Heart right ventricle (tissue), 16 donors: Measurements from ENCODE around the gene ESM1. TPM values are rescaled to one million over a fixed set of nuclear protein-coding genes. Genes with fewer than 3 reads are reported as not detected.

Experiments used
- ATAC-seq, 8 donors: fragments of 200-7000 bp; cut with Tn5 transposase; one replicate each; pipeline ENCODE4 v1.9.1; 2020; ENCODE audit warnings: mild to moderate bottlenecking in 8 of 8, moderate library complexity in 8 of 8, moderate number of reproducible peaks in 1 of 8
- DNase-seq, 2 donors: peaks; one replicate each; pipeline ENCODE4 v3.0.0-alpha.2; 2020
- H3K27ac ChIP-seq, 10 donors: fragments of 200-600 bp; sonication (generic) in 2 of 10; one replicate each; pipeline versions ENCODE4 v1.5.0 to v1.8.0; 2020 to 2022; ENCODE audit warnings: mild to moderate bottlenecking in 3 of 10
- H3K27me3 ChIP-seq, 7 donors: fragments of 200-600 bp; one replicate each; pipeline ENCODE4 v1.8.0; 2021 to 2022; ENCODE audit warnings: mild to moderate bottlenecking in 2 of 7
- H3K36me3 ChIP-seq, 9 donors: fragments of 200-600 bp; sonication (generic) in 1 of 9; one replicate each; pipeline versions ENCODE4 v1.5.0 to v1.8.0; 2020 to 2022; ENCODE audit warnings: mild to moderate bottlenecking in 2 of 9
- H3K4me1 ChIP-seq, 9 donors: fragments of 200-600 bp; sonication (generic) in 1 of 9; one replicate each; pipeline versions ENCODE4 v1.5.0 to v1.8.0; 2020 to 2022; ENCODE audit warnings: mild to moderate bottlenecking in 4 of 9
- H3K4me3 ChIP-seq, 10 donors: fragments of 200-600 bp; sonication (generic) in 2 of 10; one replicate each; pipeline versions ENCODE4 v1.5.0 to v1.8.0; 2020 to 2022; ENCODE audit warnings: mild to moderate bottlenecking in 7 of 10, moderate library complexity in 2 of 10
- H3K9me3 ChIP-seq, 11 donors: fragments of 200-600 bp in 10 of 11; sonication (generic) in 2 of 11; one replicate each; pipeline versions ENCODE4 v1.5.0 to v1.8.0; 2013 to 2022; ENCODE audit warnings: mild to moderate bottlenecking in 2 of 11, control low read depth in 1 of 11, moderate library complexity in 1 of 11
- CTCF ChIP-seq, 9 donors: fragments of 200-600 bp; sonication (generic) in 2 of 9; IDR thresholded peaks; one replicate each; pipeline versions ENCODE4 v1.5.0 to v1.8.0; 2021 to 2022; ENCODE audit warnings: antibody characterized with exemption in 9 of 9, mild to moderate bottlenecking in 5 of 9, moderate library complexity in 1 of 9
- WGBS, 2 donors: extraction: QIAGEN DNeasy Blood & Tissue Kit; methylation state at CpG; one replicate each; pipeline ENCODE4 v1.1.7; 2013; ENCODE audit warnings: inconsistent platforms in 1 of 2; 5-methylcytosine and 5-hydroxymethylcytosine counted together
- intact Hi-C, 10 donors: fragments of 100-400 bp; cut with DNase I; formaldehyde crosslinking; loops; one replicate each; pipeline versions ENCODE4 v1.11.1 to v1.14.2; 2022
- polyA plus RNA-seq, 2 donors: library from polyadenylated mRNA; stranded (reverse); fragments of 200-250 nt; gene quantifications; one replicate each; pipeline ENCODE4 v1.2.3, GENCODE V29; 2013
- total RNA-seq, 10 donors: library from RNA; stranded (reverse); fragmentation: NEBNext Ultra II Directional in 3 of 10; extraction: Animal tissue kit (Norgen Biotek cat#: 25700) in 3 of 10; gene quantifications; one replicate each; pipeline versions ENCODE4 v1.2.1 to v1.2.4, GENCODE V29; 2021 to 2023
- donor health status: Arrhythmogenic right ventricular cardiomyopathy.
- donor health status: ischemic (EF 13 %, LVEDD 7.1; RV severe dilation, severe dysfunction).
- donor health status: healthy with polysubstance abuse.
- donor health status: DM: no; HTN: yes; CAD: no.
- donor health status: DM: no; HTN: no; CAD: no.
- donor health status: ischemic (EF 25% LVEDD 6.9; RV normal size, moderate dysfunction).
- donor health status: ischemic (EF 25% LVEDD 5.7; RV mildly dilated, moderate dysfunction).
- donor health status: healthy.
- donor health status: DM: yes; HTN: yes; CAD: no.
- donor health status: Ischemic cardiomyopathy.
- donor health status: ischemic (EF 35%, LVEDD 5.7; RV mildly dilated, moderate dysfunction).
- donor health status: nonischemic (EF 11% LVEDD 7.7; RV severe dilation, severe dysfunction).
- donor health status: DM: yes; HTN: yes; CAD: no.
- donor health status: PGD.
- donor health status: ischemic (EF 29% LVEDD 5.4; RV normal size, mild dysfunction).
- donor health status: nonischemic (EF 23%, LVEDD 6.1; RV moderate dilation, normal function).

ESM1 gene
- total and polyA plus RNA-seq, 12 donors: 0.13 to 2.0 (median 0.73) TPM; not detected in 2

- intact Hi-C loops: no loop called here
- Histone ChIP-seq H3K4me3 (no peak overlapping the region), H3K36me3 (no peaks in the 10 kb centered on the region), H3K4me1 (no peaks in the 10 kb centered on the region), H3K27ac (no peak overlapping the region), H3K9me3 (no peaks in the 10 kb centered on the region), H3K27me3 (peaks cover 0 to 18% (median 5%) of the 10 kb centered on the region in 7 donors)
- ATAC-seq (no peak), DNase-seq (no peak)
- peak in 1 of 9 donors; percentile 33 for TF ChIP-seq CTCF (IDR thresholded peaks at IDR 0.05)
- 80 to 83% methylated on average over 6 of the region's 6 CpGs for WGBS, 2 donors
Observed at GRCh38 chr5:54959673-54960418, 25.5 kb downstream of the ESM1 start.

- TF ChIP-seq CTCF (IDR thresholded peaks at IDR 0.05): no peak
- Histone ChIP-seq H3K27ac (no peak overlapping the region), H3K4me1 (no peaks in the 10 kb centered on the region), H3K27me3 (peaks cover 0 to 14% (median 5%) of the 10 kb centered on the region in 7 donors), H3K9me3 (peaks cover 0 to 21% (median 0%) of the 10 kb centered on the region in 11 donors), H3K4me3 (no peak overlapping the region), H3K36me3 (no peaks in the 10 kb centered on the region)
- intact Hi-C loops: no loop called here
- no peak for ATAC-seq
- DNase-seq: no peak
Observed at GRCh38 chr5:54956922-54957321, 28.5 kb downstream of the ESM1 start.

GRCh38 chr5:54947187-54947586 lies 38.2 kb downstream of the ESM1 start:
- no peak for TF ChIP-seq CTCF (IDR thresholded peaks at IDR 0.05)
- Histone ChIP-seq H3K4me3 (no peak overlapping the region), H3K27me3 (peaks cover 0 to 17% (median 0%) of the 10 kb centered on the region in 7 donors), H3K4me1 (no peaks in the 10 kb centered on the region), H3K27ac (no peak overlapping the region), H3K36me3 (no peaks in the 10 kb centered on the region), H3K9me3 (peaks cover 0 to 5% (median 0%) of the 10 kb centered on the region in 11 donors)
- no peak for DNase-seq
- 78% methylated on average over 1 of the region's 1 CpG for WGBS, 2 donors
- intact Hi-C loops: loop anchor here in 3 of 10 donors (5.0 to 10.0 kb wide), 2 partner anchors 198 to 200 kb away; no protein-coding TSS in a partner anchor
- no peak for ATAC-seq

- Histone ChIP-seq H3K36me3 (no peaks in the 10 kb centered on the region), H3K4me1 (no peaks in the 10 kb centered on the region), H3K4me3 (no peak overlapping the region), H3K27ac (no peak overlapping the region), H3K27me3 (peaks cover 0 to 19% (median 0%) of the 10 kb centered on the region in 7 donors), H3K9me3 (peaks cover 0 to 3% (median 0%) of the 10 kb centered on the region in 11 donors)
- TF ChIP-seq CTCF (IDR thresholded peaks at IDR 0.05): no peak
- ATAC-seq (no peak), DNase-seq (no peak)
- WGBS, 2 donors: 68 to 83% methylated on average over 3 of the region's 3 CpGs
- intact Hi-C loops: loop anchor here in 3 of 10 donors (5.0 to 10.0 kb wide), 2 partner anchors 198 to 201 kb away; no protein-coding TSS in a partner anchor
Observed at GRCh38 chr5:54946306-54946819, 39.0 kb downstream of the ESM1 start.
